Astrocyte of the spinal cord (primary cell): ENCODE measurements around the gene MRPS21.

Experiments
- DNase-seq: peaks from one replicate; pipeline ENCODE4 v3.0.0; 2011; ENCODE audit warnings: low read depth, low spot score
- H3K4me3 ChIP-seq: 2 replicates; pipeline ENCODE4 v1.5.1; 2011; ENCODE audit warnings: low read depth, mild to moderate bottlenecking, low read length, moderate library complexity
- CTCF ChIP-seq: IDR thresholded peaks from 2 replicates; pipeline ENCODE4 v1.5.1; 2012; ENCODE audit warnings: low read depth, mild to moderate bottlenecking, low read length, inconsistent platforms
- in situ Hi-C: cut with HindIII; loops from 2 replicates; pipeline ENCODE4 v1.10.0; 2017; ENCODE audit warnings: low sequenced_read_pairs

Gene MRPS21

GRCh38 chr1:150268705-150269403, 24.8 kb upstream of the MRPS21 start, which contains the start of gene APH1A:
APH1A (minus strand) TSS chr1:150269016; CDS start chr1:150268810, 206 bp downstream.
- DNase-seq: peak; percentile 98
- peak within 1 kb of the TSS; percentile 97 for H3K4me3 ChIP-seq
- in situ Hi-C loops: no loop called here
- TF ChIP-seq CTCF: no peak

GRCh38 chr1:150269451-150269850, 24.2 kb upstream of the MRPS21 start:
- peak overlapping the region; percentile 97 for H3K4me3 ChIP-seq
- TF ChIP-seq CTCF: no peak
- in situ Hi-C loops: no loop called here
- DNase-seq: no peak

- no peak overlapping the region for H3K4me3 ChIP-seq
- TF ChIP-seq CTCF: no peak
- DNase-seq: no peak
Observed at GRCh38 chr1:150271291-150271959, 22.2 kb upstream of the MRPS21 start.

GRCh38 chr1:150273311-150273710, 20.4 kb upstream of the MRPS21 start:
- no peak for TF ChIP-seq CTCF
- in situ Hi-C loops: no loop called here
- peak; percentile 15 for DNase-seq
- peak overlapping the region; percentile 52 for H3K4me3 ChIP-seq

More at GRCh38 chr1:150271291-150271959, 22.2 kb upstream of the MRPS21 start:
- in situ Hi-C loops: no loop called here

GRCh38 chr1:150280138-150280707, 13.4 kb upstream of the MRPS21 start:
- in situ Hi-C loops: no loop called here
- TF ChIP-seq CTCF: no peak
- DNase-seq: no peak
- no peak overlapping the region for H3K4me3 ChIP-seq

GRCh38 chr1:150281221-150281757, 12.4 kb upstream of the MRPS21 start:
- in situ Hi-C loops: no loop called here
- peak; percentile 73 for DNase-seq
- peak overlapping the region; percentile 70 for H3K4me3 ChIP-seq
- peak; percentile 73 for TF ChIP-seq CTCF
